DND-41 (cell line): ENCODE results near the gene LNX1.

ENCODE experiments used
- EZH2 ChIP-seq: IDR thresholded peaks from 3 replicates; pipeline ENCODE4 v1.6.1; 2012; ENCODE audit warnings: borderline replicate concordance, low read depth, mild to moderate bottlenecking, moderate library complexity, low read length, inconsistent platforms; ENCODE audit not compliant: severe bottlenecking
- TF ChIP-seq, protein P1 (sequence below): IDR thresholded peaks from 2 replicates; pipeline ENCODE4 v1.5.1; 2012; ENCODE audit warnings: borderline replicate concordance, low read length, moderate library complexity, mild to moderate bottlenecking; ENCODE audit not compliant: poor library complexity, severe bottlenecking; ENCODE audit errors: extremely low read depth

GRCh38 chr4:53477636-53478035 is 113.7 kb downstream of the LNX1 start:
- TF ChIP-seq EZH2, result no peak
- TF ChIP-seq, protein P1, sequence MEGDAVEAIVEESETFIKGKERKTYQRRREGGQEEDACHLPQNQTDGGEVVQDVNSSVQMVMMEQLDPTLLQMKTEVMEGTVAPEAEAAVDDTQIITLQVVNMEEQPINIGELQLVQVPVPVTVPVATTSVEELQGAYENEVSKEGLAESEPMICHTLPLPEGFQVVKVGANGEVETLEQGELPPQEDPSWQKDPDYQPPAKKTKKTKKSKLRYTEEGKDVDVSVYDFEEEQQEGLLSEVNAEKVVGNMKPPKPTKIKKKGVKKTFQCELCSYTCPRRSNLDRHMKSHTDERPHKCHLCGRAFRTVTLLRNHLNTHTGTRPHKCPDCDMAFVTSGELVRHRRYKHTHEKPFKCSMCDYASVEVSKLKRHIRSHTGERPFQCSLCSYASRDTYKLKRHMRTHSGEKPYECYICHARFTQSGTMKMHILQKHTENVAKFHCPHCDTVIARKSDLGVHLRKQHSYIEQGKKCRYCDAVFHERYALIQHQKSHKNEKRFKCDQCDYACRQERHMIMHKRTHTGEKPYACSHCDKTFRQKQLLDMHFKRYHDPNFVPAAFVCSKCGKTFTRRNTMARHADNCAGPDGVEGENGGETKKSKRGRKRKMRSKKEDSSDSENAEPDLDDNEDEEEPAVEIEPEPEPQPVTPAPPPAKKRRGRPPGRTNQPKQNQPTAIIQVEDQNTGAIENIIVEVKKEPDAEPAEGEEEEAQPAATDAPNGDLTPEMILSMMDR, result no peak
